ENCODE data around the gene ZNF444. TPM values are rescaled to one million over a fixed set of nuclear protein-coding genes. Genes with fewer than 3 reads are reported as not detected.
"Not testable (repeated sequence)": the region's sequence is repeated elsewhere in the genome, so short reads cannot be mapped to it uniquely, and the experiment has no call there.

ZNF444 gene
- total RNA-seq, 1 experiment from 2014 or later = 23.4 TPM

GRCh38 chr19:56138069-56138468 lies 3.0 kb upstream of the ZNF444 start:
- no peaks in the 10 kb centered on the region for H3K27me3 ChIP-seq (replicated peaks)
- DNase-seq (ENCODE audit: low read depth in 1 of 2, low spot score in 2 of 2) = no peak
- no peak overlapping the region for H3K4me3 ChIP-seq
- peaks cover 5% of the 10 kb centered on the region; the same call in 1 of the 2 replicates for H3K4me1 ChIP-seq (replicated peaks)
- H3K27ac ChIP-seq = no peak overlapping the region
- H3K9me3 ChIP-seq (replicated peaks) = no peaks in the 10 kb centered on the region
- H3K36me3 ChIP-seq = 0 out of 2 replicates have a peak, but pooled peaks cover 4% of the 10 kb centered on the region

GRCh38 chr19:56139847-56140582 lies 1.1 kb upstream of the ZNF444 start:
- Histone ChIP-seq H3K27ac (peak overlapping the region; percentile 69), H3K27me3 (replicated peaks) (no peaks in the 10 kb centered on the region), H3K4me1 (replicated peaks) (peaks cover 5% of the 10 kb centered on the region; the same call in 1 of the 2 replicates), H3K9me3 (replicated peaks) (no peaks in the 10 kb centered on the region), H3K4me3 (peak overlapping the region; percentile 43), H3K36me3 (0 out of 2 replicates have a peak, but pooled peaks cover 4% of the 10 kb centered on the region)
- no peak for DNase-seq (ENCODE audit: low read depth in 1 of 2, low spot score in 2 of 2)

- Histone ChIP-seq H3K4me3 (peak overlapping the region; percentile 43), H3K9me3 (replicated peaks) (no peaks in the 10 kb centered on the region), H3K36me3 (peaks cover 8% of the 10 kb centered on the region), H3K27ac (no peak overlapping the region), H3K27me3 (replicated peaks) (no peaks in the 10 kb centered on the region), H3K4me1 (replicated peaks) (peaks cover 5% of the 10 kb centered on the region; the same call in 1 of the 2 replicates)
- no peak for DNase-seq (ENCODE audit: low read depth in 1 of 2, low spot score in 2 of 2)
These were observed 418 bp downstream of the ZNF444 start for GRCh38 chr19:56141417-56141993.

- no peak for DNase-seq (ENCODE audit: low read depth in 1 of 2, low spot score in 2 of 2)
- Histone ChIP-seq H3K27me3 (replicated peaks) (no peaks in the 10 kb centered on the region), H3K4me3 (peak overlapping the region; percentile 35), H3K27ac (no peak overlapping the region), H3K9me3 (replicated peaks) (no peaks in the 10 kb centered on the region), H3K4me1 (replicated peaks) (peaks cover 5% of the 10 kb centered on the region; the same call in 1 of the 2 replicates), H3K36me3 (peaks cover 16% of the 10 kb centered on the region)
These were observed 1.1 kb downstream of the ZNF444 start for GRCh38 chr19:56142087-56142787.

- Histone ChIP-seq H3K36me3 (peaks cover 20% of the 10 kb centered on the region), H3K4me1 (replicated peaks) (peaks cover 5% of the 10 kb centered on the region; the same call in 1 of the 2 replicates)
- DNase-seq (ENCODE audit: low read depth in 1 of 2, low spot score in 2 of 2) = no peak
These were observed 1.9 kb downstream of the ZNF444 start for GRCh38 chr19:56142897-56143434.

GRCh38 chr19:56144376-56144775 lies 3.3 kb downstream of the ZNF444 start:
- peaks cover 27% of the 10 kb centered on the region for H3K36me3 ChIP-seq
- no peak for DNase-seq (ENCODE audit: low read depth in 1 of 2, low spot score in 2 of 2)
- H3K27me3 ChIP-seq (replicated peaks) = no peaks in the 10 kb centered on the region
- no peak overlapping the region for H3K27ac ChIP-seq
- H3K9me3 ChIP-seq (replicated peaks) = no peaks in the 10 kb centered on the region
- no peak overlapping the region for H3K4me3 ChIP-seq
- H3K4me1 ChIP-seq (replicated peaks) = peaks cover 5% of the 10 kb centered on the region; the same call in 1 of the 2 replicates

More at GRCh38 chr19:56142897-56143434, 1.9 kb downstream of the ZNF444 start:
- no peaks in the 10 kb centered on the region for H3K27me3 ChIP-seq (replicated peaks)
- no peak overlapping the region for H3K27ac ChIP-seq
- no peak overlapping the region for H3K4me3 ChIP-seq
- no peaks in the 10 kb centered on the region for H3K9me3 ChIP-seq (replicated peaks)

GRCh38 chr19:56144831-56145230 lies 3.7 kb downstream of the ZNF444 start:
- H3K4me3 ChIP-seq = no peak overlapping the region
- no peaks in the 10 kb centered on the region; the same call in 1 of the 2 replicates for H3K9me3 ChIP-seq (replicated peaks)
- H3K36me3 ChIP-seq = peaks cover 30% of the 10 kb centered on the region
- H3K4me1 ChIP-seq (replicated peaks) = peaks cover 5% of the 10 kb centered on the region; the same call in 1 of the 2 replicates
- no peaks in the 10 kb centered on the region for H3K27me3 ChIP-seq (replicated peaks)
- no peak for DNase-seq (ENCODE audit: low read depth in 1 of 2, low spot score in 2 of 2)
- no peak overlapping the region for H3K27ac ChIP-seq

- Histone ChIP-seq H3K4me1 (replicated peaks) (no peaks in the 10 kb centered on the region), H3K27ac (no peak overlapping the region), H3K36me3 (peaks cover 33% of the 10 kb centered on the region), H3K9me3 (replicated peaks) (no peaks in the 10 kb centered on the region; the same call in 1 of the 2 replicates), H3K4me3 (no peak overlapping the region), H3K27me3 (replicated peaks) (no peaks in the 10 kb centered on the region)
- DNase-seq (ENCODE audit: low read depth in 1 of 2, low spot score in 2 of 2) = no peak
These were observed 4.6 kb downstream of the ZNF444 start for GRCh38 chr19:56145698-56146097.

- Histone ChIP-seq H3K9me3 (replicated peaks) (no peaks in the 10 kb centered on the region; the same call in 1 of the 2 replicates), H3K36me3 (peaks cover 33% of the 10 kb centered on the region), H3K27me3 (replicated peaks) (no peaks in the 10 kb centered on the region), H3K27ac (no peak overlapping the region), H3K4me1 (replicated peaks) (no peaks in the 10 kb centered on the region), H3K4me3 (no peak overlapping the region)
- DNase-seq (ENCODE audit: low read depth in 1 of 2, low spot score in 2 of 2) = no peak
These were observed 5.8 kb downstream of the ZNF444 start for GRCh38 chr19:56146904-56147303.

GRCh38 chr19:56147307-56147706 lies 6.2 kb downstream of the ZNF444 start:
- H3K27ac ChIP-seq = no peak overlapping the region
- no peaks in the 10 kb centered on the region for H3K27me3 ChIP-seq (replicated peaks)
- no peak for DNase-seq (ENCODE audit: low read depth in 1 of 2, low spot score in 2 of 2)
- H3K4me1 ChIP-seq (replicated peaks) = no peaks in the 10 kb centered on the region
- no peaks in the 10 kb centered on the region; the same call in 1 of the 2 replicates for H3K9me3 ChIP-seq (replicated peaks)
- H3K4me3 ChIP-seq = no peak overlapping the region
- peaks cover 33% of the 10 kb centered on the region for H3K36me3 ChIP-seq

GRCh38 chr19:56148096-56148495 lies 7.0 kb downstream of the ZNF444 start:
- peaks cover 29% of the 10 kb centered on the region for H3K36me3 ChIP-seq
- H3K4me1 ChIP-seq (replicated peaks) = no peaks in the 10 kb centered on the region
- DNase-seq (ENCODE audit: low read depth in 1 of 2, low spot score in 2 of 2) = no peak
- no peaks in the 10 kb centered on the region for H3K27me3 ChIP-seq (replicated peaks)
- H3K9me3 ChIP-seq (replicated peaks) = no peaks in the 10 kb centered on the region; the same call in 1 of the 2 replicates
- no peak overlapping the region for H3K4me3 ChIP-seq
- H3K27ac ChIP-seq = no peak overlapping the region

- H3K27ac ChIP-seq; H3K27me3 ChIP-seq (replicated peaks); H3K4me3 ChIP-seq; H3K9me3 ChIP-seq (replicated peaks); DNase-seq (ENCODE audit: low read depth in 1 of 2, low spot score in 2 of 2); H3K4me1 ChIP-seq (replicated peaks): not testable (repeated sequence)
- H3K36me3 ChIP-seq = peaks cover 29% of the 10 kb centered on the region
These were observed 8.0 kb downstream of the ZNF444 start for GRCh38 chr19:56148955-56149655.

GRCh38 chr19:56149656-56150038 lies 8.6 kb downstream of the ZNF444 start:
- no peaks in the 10 kb centered on the region; the same call in 1 of the 2 replicates for H3K9me3 ChIP-seq (replicated peaks)

More at GRCh38 chr19:56149656-56150038, 8.6 kb downstream of the ZNF444 start:
- no peaks in the 10 kb centered on the region for H3K27me3 ChIP-seq (replicated peaks)
- peaks cover 29% of the 10 kb centered on the region for H3K36me3 ChIP-seq
- H3K27ac ChIP-seq = no peak overlapping the region
- no peaks in the 10 kb centered on the region for H3K4me1 ChIP-seq (replicated peaks)
- DNase-seq (ENCODE audit: low read depth in 1 of 2, low spot score in 2 of 2) = no peak
- H3K4me3 ChIP-seq = no peak overlapping the region

All from SJSA1 (cell line).